Uterus (tissue), 4 donors: ENCODE results near the gene CAMTA1. TPM values are rescaled to one million over a fixed set of nuclear protein-coding genes. Genes with fewer than 3 reads are reported as not detected.

Experiments used
- DNase-seq, 2 donors: peaks; one replicate each; pipeline ENCODE4 v3.0.0-alpha.2; 2019 to 2020
- H3K27ac ChIP-seq, 2 donors: fragments of 200-600 bp; sonication (generic); 1 replicate in 1 of 2; 2 replicates in 1 of 2; pipeline ENCODE4 v1.5.1; 2016 to 2018
- H3K27me3 ChIP-seq, 2 donors: fragments of 200-600 bp; sonication (generic); one replicate each; pipeline ENCODE4 v1.5.1; 2018 to 2019; ENCODE audit warnings: control low read depth in 1 of 2
- H3K36me3 ChIP-seq, 2 donors: fragments of 200-600 bp; sonication (generic); one replicate each; pipeline ENCODE4 v1.5.1; 2019; ENCODE audit warnings: control low read depth in 1 of 2
- H3K4me1 ChIP-seq, 2 donors: fragments of 200-600 bp; sonication (generic); one replicate each; pipeline ENCODE4 v1.5.1; 2018 to 2019; ENCODE audit warnings: control low read depth in 1 of 2
- H3K4me3 ChIP-seq, 2 donors: fragments of 200-600 bp; sonication (generic); 1 replicate in 1 of 2; 2 replicates in 1 of 2; pipeline ENCODE4 v1.5.1; 2018 to 2019; ENCODE audit warnings: mild to moderate bottlenecking in 1 of 2
- H3K9me3 ChIP-seq, 2 donors: fragments of 200-600 bp; sonication (generic); one replicate each; pipeline ENCODE4 v1.5.1; 2019; ENCODE audit warnings: control low read depth in 1 of 2
- CTCF ChIP-seq, 4 experiments: fragments of 200-600 bp in 2 of 4; fragments of 450-650 bp in 2 of 4; sonication (generic) in 2 of 4; IDR thresholded peaks; one replicate each; pipeline ENCODE4 v1.5.1; 2016 to 2019; ENCODE audit warnings: antibody characterized with exemption in 4 of 4, mild to moderate bottlenecking in 2 of 4, moderate library complexity in 1 of 4
- POLR2A ChIP-seq, 2 donors: fragments of 450-650 bp; IDR thresholded peaks; one replicate each; pipeline ENCODE4 v1.6.1; 2016; ENCODE audit warnings: antibody characterized with exemption in 2 of 2, mild to moderate bottlenecking in 1 of 2, moderate library complexity in 1 of 2
- intact Hi-C: fragments of 100-400 bp; cut with DNase I; formaldehyde crosslinking; loops from one replicate; pipeline ENCODE4 v1.15.1; 2023; ENCODE audit warnings: low total_unique reads
- total RNA-seq, 4 donors: library from RNA; depleted of rRNA in 3 of 4; stranded (reverse); fragments of >200 nt in 3 of 4; gene quantifications; one replicate each; pipeline versions ENCODE4 v1.1.0 to v1.2.4, GENCODE V29; 2014 to 2023
- donor health status: DM: yes; HTN: yes; CAD: no.

Gene CAMTA1
- total RNA-seq, 4 donors from 2014 or later: 29.7 to 427 (median 64.8) TPM

- intact Hi-C loops: no loop called here
- H3K4me1 ChIP-seq: no peaks in the 10 kb centered on the region
- no peak overlapping the region for H3K4me3 ChIP-seq
- no peaks in the 10 kb centered on the region for H3K36me3 ChIP-seq
- no peaks in the 10 kb centered on the region for H3K27me3 ChIP-seq
- TF ChIP-seq CTCF (IDR thresholded peaks at IDR 0.05) (no peak), POLR2A (IDR thresholded peaks at IDR 0.05) (no peak)
- no peaks in the 10 kb centered on the region for H3K9me3 ChIP-seq
- no peak overlapping the region for H3K27ac ChIP-seq
- no peak for DNase-seq
These were observed 650.2 kb downstream of the CAMTA1 start for GRCh38 chr1:7435276-7436055.

- TF ChIP-seq POLR2A (IDR thresholded peaks at IDR 0.05) (no peak), CTCF (IDR thresholded peaks at IDR 0.05) (no peak)
- no peak for DNase-seq
- Histone ChIP-seq H3K4me3 (no peak overlapping the region), H3K27ac (no peak overlapping the region), H3K36me3 (no peaks in the 10 kb centered on the region), H3K4me1 (no peaks in the 10 kb centered on the region), H3K9me3 (no peaks in the 10 kb centered on the region), H3K27me3 (no peaks in the 10 kb centered on the region)
- intact Hi-C loops: no loop called here
These were observed 651.1 kb downstream of the CAMTA1 start for GRCh38 chr1:7436056-7437005.

GRCh38 chr1:7437036-7437435, 651.8 kb downstream of the CAMTA1 start:
- Histone ChIP-seq H3K4me3 (no peak overlapping the region), H3K9me3 (no peaks in the 10 kb centered on the region), H3K27ac (no peak overlapping the region), H3K27me3 (no peaks in the 10 kb centered on the region), H3K36me3 (no peaks in the 10 kb centered on the region), H3K4me1 (no peaks in the 10 kb centered on the region)
- intact Hi-C loops: no loop called here
- no peak for DNase-seq
- TF ChIP-seq CTCF (IDR thresholded peaks at IDR 0.05): no peak
- no peak for TF ChIP-seq POLR2A (IDR thresholded peaks at IDR 0.05)

DNA sequence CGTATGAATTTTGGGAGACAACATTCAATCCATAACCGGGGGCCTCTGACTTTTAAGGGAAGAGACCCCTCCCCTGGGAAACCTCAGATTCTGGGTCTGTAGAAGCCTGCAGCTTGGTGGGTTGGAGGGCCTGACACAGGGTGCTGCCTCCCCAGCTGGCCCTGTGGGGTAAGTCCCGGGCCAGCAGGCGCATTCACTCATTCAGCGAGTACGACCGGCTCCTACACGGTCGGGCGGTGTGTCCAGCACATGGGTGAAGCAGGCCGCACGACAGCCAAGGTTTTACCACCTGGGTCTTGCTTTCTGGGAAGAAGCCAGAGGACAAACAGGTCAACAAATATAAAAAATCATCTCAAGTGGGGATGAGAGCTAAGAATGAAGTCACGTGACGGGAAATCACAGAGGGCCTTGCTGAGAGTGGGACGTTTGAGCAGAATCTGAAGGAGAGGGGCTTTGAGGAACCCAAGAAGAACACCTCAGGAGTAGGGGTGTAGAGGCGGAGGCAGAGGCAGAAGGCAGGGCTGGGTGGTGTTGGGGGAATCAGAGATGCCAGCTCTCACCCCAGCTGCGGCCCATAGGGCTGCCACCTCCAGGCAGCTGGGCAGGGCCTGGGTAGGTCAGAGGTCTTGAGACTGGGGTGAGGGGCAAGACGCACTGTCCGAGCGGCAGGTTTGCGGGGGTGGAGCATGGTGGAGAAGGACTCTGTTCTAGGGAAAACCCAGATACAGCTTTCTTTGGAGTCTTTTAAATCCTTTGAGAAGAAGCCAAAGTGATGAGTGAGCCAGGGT, 652.5 kb downstream of the CAMTA1 start:
- no peaks in the 10 kb centered on the region for H3K9me3 ChIP-seq
- H3K4me1 ChIP-seq: no peaks in the 10 kb centered on the region
- H3K36me3 ChIP-seq: no peaks in the 10 kb centered on the region
- intact Hi-C loops: no loop called here
- no peak overlapping the region for H3K4me3 ChIP-seq
- no peak for DNase-seq
- no peaks in the 10 kb centered on the region for H3K27me3 ChIP-seq
- no peak overlapping the region for H3K27ac ChIP-seq
- TF ChIP-seq POLR2A (IDR thresholded peaks at IDR 0.05) (no peak), CTCF (IDR thresholded peaks at IDR 0.05) (no peak)
